ENCODE results near the gene TEX26. TPM values are rescaled to one million over a fixed set of nuclear protein-coding genes. Genes with fewer than 3 reads are reported as not detected.

The TEX26 gene
- total and polyA plus RNA-seq, 10 of the 15 experiments (the other 5 are each of a cell fraction or from before 2014, with no cell fraction given) = not detected

- no peak for TF ChIP-seq IRF4 (IDR thresholded peaks at IDR 0.05; ENCODE audit: low read depth, low read length)
- TF ChIP-seq PAX8 (IDR thresholded peaks at IDR 0.05) = no peak
These were observed 58.7 kb downstream of the TEX26 start (continued) for GRCh38 chr13:30991184-30991583.

- 77% methylated on average over 7 of the region's 7 CpGs for WGBS (ENCODE audit: insufficient coverage, insufficient replicate concordance, low lambda C conversion rate, missing lambda C conversion rate)
- RAD21 ChIA-PET (ENCODE audit: unreplicated experiment) = no interaction called here
- H3K4me1 ChIP-seq (ENCODE audit: control insufficient read depth, insufficient read depth, low read length) = no peaks in the 10 kb centered on the region
- TF ChIP-seq PML (IDR thresholded peaks at IDR 0.05; ENCODE audit: low read length) = no peak
- TF ChIP-seq ZNF384 (IDR thresholded peaks at IDR 0.05; ENCODE audit: borderline replicate concordance, low read depth, low read length) = no peak
- H3K36me3 ChIP-seq (ENCODE audit: control insufficient read depth in 2 of 2, insufficient read depth in 2 of 2, low read length in 1 of 2) = no peaks in the 10 kb centered on the region
- no peak overlapping the region for H3K4me2 ChIP-seq (ENCODE audit: control insufficient read depth, insufficient read depth)
- no peak overlapping the region for H3K9ac ChIP-seq (ENCODE audit: control insufficient read depth, insufficient read depth, low read length)
- SMC1A ChIA-PET (ENCODE audit: uncharacterized antibody, unreplicated experiment) = no interaction called here
- intact Hi-C loops (cut with micrococcal nuclease; ENCODE audit: unreplicated experiment) = no loop called here
- no peaks in the 10 kb centered on the region for H4K20me1 ChIP-seq (ENCODE audit: control insufficient read depth, insufficient read depth)
- CTCF ChIA-PET = no interaction called here
- no peaks in the 10 kb centered on the region for H3K79me2 ChIP-seq (ENCODE audit: control insufficient read depth, insufficient read depth, low read length)
- no peak for ATAC-seq
- no peaks in the 10 kb centered on the region; a peak in 1 of 4 replicates for H3K27me3 ChIP-seq (replicated peaks in 1 of 2; ENCODE audit: control insufficient read depth in 2 of 2, insufficient read depth in 2 of 2, low read length in 1 of 2)
- DNase-seq (ENCODE audit: low read depth, low spot score) = no peak
- H3K27ac ChIP-seq (ENCODE audit: control insufficient read depth, insufficient read depth) = no peak overlapping the region
- H3K4me3 ChIP-seq = no peak overlapping the region
- in situ Hi-C loops (cut with MboI) = no loop called here
- no peaks in the 10 kb centered on the region; the same call in 2 of the 3 replicates for H3K9me3 ChIP-seq (replicated peaks; ENCODE audit: control insufficient read depth, insufficient read depth, low read length)
- BruUV-seq (replicated peaks) = no TSS peak
- no peak overlapping the region for H2AFZ ChIP-seq (ENCODE audit: control insufficient read depth, low read depth, low read length)
- POLR2A ChIA-PET = no interaction called here
- no peak for FAIRE-seq
These were observed 59.5 kb downstream of the TEX26 start for GRCh38 chr13:30991922-30992321.

GRCh38 chr13:30995331-30995730 lies 62.9 kb downstream of the TEX26 start:
- BruUV-seq (replicated peaks) = no TSS peak
- Histone ChIP-seq H3K9me3 (replicated peaks; ENCODE audit: control insufficient read depth, insufficient read depth, low read length) (no peaks in the 10 kb centered on the region; the same call in 2 of the 3 replicates), H3K4me1 (ENCODE audit: control insufficient read depth, insufficient read depth, low read length) (no peaks in the 10 kb centered on the region), H3K27ac (ENCODE audit: control insufficient read depth, insufficient read depth) (no peak overlapping the region), H3K36me3 (ENCODE audit: control insufficient read depth in 2 of 2, insufficient read depth in 2 of 2, low read length in 1 of 2) (no peaks in the 10 kb centered on the region), H4K20me1 (ENCODE audit: control insufficient read depth, insufficient read depth) (no peaks in the 10 kb centered on the region), H2AFZ (ENCODE audit: control insufficient read depth, low read depth, low read length) (no peak overlapping the region), H3K4me2 (ENCODE audit: control insufficient read depth, insufficient read depth) (no peak overlapping the region), H3K27me3 (replicated peaks in 1 of 2; ENCODE audit: control insufficient read depth in 2 of 2, insufficient read depth in 2 of 2, low read length in 1 of 2) (peaks cover 0 to 2% of the 10 kb centered on the region in 2 experiments; a peak in 2 of 4 replicates), H3K4me3 (no peak overlapping the region), H3K79me2 (ENCODE audit: control insufficient read depth, insufficient read depth, low read length) (no peaks in the 10 kb centered on the region), H3K9ac (ENCODE audit: control insufficient read depth, insufficient read depth, low read length) (no peak overlapping the region)
- SMC1A ChIA-PET (ENCODE audit: uncharacterized antibody, unreplicated experiment) = interaction anchor here (0.9 to 1.0 kb wide), 2 partner anchors 32 to 34 kb away, joined by 3 to 4 read pairs; no protein-coding TSS in a partner anchor
- CTCF ChIA-PET = interaction anchor here (2.7 kb wide), 1 partner anchor 49 kb away, joined by 10 read pairs; no protein-coding TSS in a partner anchor
- ATAC-seq (no peak), DNase-seq (ENCODE audit: low read depth, low spot score) (no peak), FAIRE-seq (no peak)
- in situ Hi-C loops (cut with MboI) (no loop called here), intact Hi-C loops (cut with micrococcal nuclease; ENCODE audit: unreplicated experiment) (no loop called here)
- RAD21 ChIA-PET (ENCODE audit: unreplicated experiment) = no interaction called here
- TF ChIP-seq TAF1 (IDR thresholded peaks at IDR 0.05; ENCODE audit: borderline replicate concordance, low read depth, low read length) (no peak), PKNOX1 (IDR thresholded peaks at IDR 0.05) (no peak), POLR2AphosphoS5 (IDR thresholded peaks at IDR 0.05; ENCODE audit: low read length) (no peak), NFYB (IDR thresholded peaks at IDR 0.05; ENCODE audit: insufficient read depth, low read depth, low read length) (no peak), GABPA (IDR thresholded peaks at IDR 0.05; ENCODE audit: low read depth) (no peak), CTCF (IDR thresholded peaks at IDR 0.05 in 2 of 3, conservative IDR thresholded peaks at IDR 0.05 in 1 of 3; ENCODE audit: control insufficient read depth in 2 of 3, extremely low read depth in 1 of 3, insufficient read depth in 1 of 3, low read depth in 3 of 3, low read length in 3 of 3) (no peak), IKZF1 (conservative IDR thresholded peaks at IDR 0.05) (no peak)
- POLR2A ChIA-PET = no interaction called here
- 50% methylated on average over 1 of the region's 1 CpG for WGBS (ENCODE audit: insufficient coverage, insufficient replicate concordance, low lambda C conversion rate, missing lambda C conversion rate)

All from GM12878 (cell line).